Natural killer cell (primary cell): ENCODE results near the gene UBAP1. TPM values are rescaled to one million over a fixed set of nuclear protein-coding genes. Genes with fewer than 3 reads are reported as not detected.

Experiments used
- ATAC-seq, 3 donors: fragments of 150-1000 bp in 2 of 3; fragments of 200-7000 bp in 1 of 3; cut with Tn5 transposase; 1 replicate in 1 of 3; 2 replicates in 2 of 3; pipeline ENCODE4 v1.10.0; 2021; ENCODE audit warnings: mild to moderate bottlenecking in 2 of 3, moderate library complexity in 2 of 3
- DNase-seq, 2 donors: peaks; one replicate each; pipeline versions ENCODE4 v3.0.0 to v3.0.0-alpha.2; 2013 to 2021; ENCODE audit warnings: mixed read lengths in 1 of 2
- H3K27ac ChIP-seq: one replicate; pipeline ENCODE4 v1.5.1; 2013; ENCODE audit warnings: mild to moderate bottlenecking, low read length
- H3K27me3 ChIP-seq: one replicate; pipeline ENCODE4 v1.6.1; 2013; ENCODE audit warnings: low read length; ENCODE audit not compliant: control insufficient read depth, insufficient read depth
- H3K36me3 ChIP-seq: one replicate; pipeline ENCODE4 v1.6.1; 2013; ENCODE audit warnings: low read length; ENCODE audit not compliant: control insufficient read depth, insufficient read depth
- H3K4me1 ChIP-seq: one replicate; pipeline ENCODE4 v1.6.1; 2013; ENCODE audit warnings: low read length; ENCODE audit not compliant: control insufficient read depth, insufficient read depth
- H3K4me3 ChIP-seq: one replicate; pipeline ENCODE4 v1.5.1; 2013; ENCODE audit warnings: low read length
- H3K9me3 ChIP-seq: one replicate; pipeline ENCODE4 v1.6.1; 2013; ENCODE audit warnings: low read length; ENCODE audit not compliant: control insufficient read depth, insufficient read depth
- H3K27ac Mint-ChIP-seq, 2 donors: one replicate each; pipeline ENCODE4 v1.8.0; 2022; ENCODE audit warnings: mild to moderate bottlenecking in 2 of 2, mixed read lengths in 2 of 2, moderate library complexity in 1 of 2
- H3K27me3 Mint-ChIP-seq, 2 donors: one replicate each; pipeline ENCODE4 v1.8.0; 2022; ENCODE audit warnings: low read depth in 2 of 2, mixed read lengths in 2 of 2
- H3K36me3 Mint-ChIP-seq: one replicate; pipeline ENCODE4 v1.8.0; 2022; ENCODE audit warnings: mixed read lengths
- H3K4me1 Mint-ChIP-seq, 2 donors: one replicate each; pipeline ENCODE4 v1.8.0; 2022; ENCODE audit warnings: mixed read lengths in 2 of 2
- H3K4me3 Mint-ChIP-seq: one replicate; pipeline ENCODE4 v1.8.0; 2022; ENCODE audit warnings: mild to moderate bottlenecking, moderate library complexity, mixed read lengths
- H3K9me3 Mint-ChIP-seq, 2 donors: one replicate each; pipeline ENCODE4 v1.8.0; 2022; ENCODE audit warnings: mixed read lengths in 2 of 2
- WGBS: methylation state at CpG from one replicate; pipeline ENCODE4 v1.1.7; 2013; ENCODE audit warnings: missing lambda C conversion rate; ENCODE audit not compliant: insufficient coverage; 5-methylcytosine and 5-hydroxymethylcytosine counted together
- intact Hi-C: fragments of 100-400 bp; cut with micrococcal nuclease; formaldehyde crosslinking; loops from one replicate; pipeline ENCODE4 v1.14.2; 2022
- total RNA-seq, 4 donors: library from RNA; stranded (reverse); fragments of 120-200 nt in 1 of 4; gene quantifications; one replicate each; pipeline versions ENCODE4 v1.2.3 to v1.2.4, GENCODE V29; 2013 to 2022
- TF ChIP-seq, protein P1 (sequence below): fragments of 200-600 bp; IDR thresholded peaks from one replicate; pipeline ENCODE4 v1.8.0; 2022; ENCODE audit warnings: antibody characterized with exemption

Gene UBAP1
- total RNA-seq, 3 donors from 2014 or later (not counting 1 experiment from before 2014, with no cell fraction given) = 43.6 to 59.3 (median 49.7) TPM

DNA sequence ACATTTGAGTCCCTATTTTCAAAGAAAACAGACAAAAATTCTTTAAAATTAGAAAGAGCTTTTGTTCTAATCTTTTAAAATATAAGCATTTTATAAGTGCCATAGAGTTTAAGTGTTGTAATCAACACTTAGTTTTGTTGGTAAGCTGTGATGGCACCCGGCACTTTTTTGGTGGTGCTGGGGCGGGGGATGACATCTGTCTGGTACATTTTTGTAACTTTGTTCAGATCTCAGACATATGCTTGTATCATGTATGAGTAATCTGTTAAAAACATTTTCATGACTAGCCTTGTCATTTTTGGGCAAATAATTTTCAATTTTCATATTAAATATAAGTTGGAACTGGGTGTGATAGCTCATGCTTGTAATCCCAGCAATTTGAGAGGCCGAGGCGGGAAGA, 51.7 kb downstream of the UBAP1 start:
- no peaks in the 10 kb centered on the region for H3K27me3 Mint-ChIP-seq
- no peaks in the 10 kb centered on the region for H3K4me1 ChIP-seq
- no peaks in the 10 kb centered on the region for H3K9me3 ChIP-seq
- H3K36me3 Mint-ChIP-seq = no peaks in the 10 kb centered on the region
- peaks cover 4% of the 10 kb centered on the region for H3K36me3 ChIP-seq
- TF ChIP-seq, protein P1, sequence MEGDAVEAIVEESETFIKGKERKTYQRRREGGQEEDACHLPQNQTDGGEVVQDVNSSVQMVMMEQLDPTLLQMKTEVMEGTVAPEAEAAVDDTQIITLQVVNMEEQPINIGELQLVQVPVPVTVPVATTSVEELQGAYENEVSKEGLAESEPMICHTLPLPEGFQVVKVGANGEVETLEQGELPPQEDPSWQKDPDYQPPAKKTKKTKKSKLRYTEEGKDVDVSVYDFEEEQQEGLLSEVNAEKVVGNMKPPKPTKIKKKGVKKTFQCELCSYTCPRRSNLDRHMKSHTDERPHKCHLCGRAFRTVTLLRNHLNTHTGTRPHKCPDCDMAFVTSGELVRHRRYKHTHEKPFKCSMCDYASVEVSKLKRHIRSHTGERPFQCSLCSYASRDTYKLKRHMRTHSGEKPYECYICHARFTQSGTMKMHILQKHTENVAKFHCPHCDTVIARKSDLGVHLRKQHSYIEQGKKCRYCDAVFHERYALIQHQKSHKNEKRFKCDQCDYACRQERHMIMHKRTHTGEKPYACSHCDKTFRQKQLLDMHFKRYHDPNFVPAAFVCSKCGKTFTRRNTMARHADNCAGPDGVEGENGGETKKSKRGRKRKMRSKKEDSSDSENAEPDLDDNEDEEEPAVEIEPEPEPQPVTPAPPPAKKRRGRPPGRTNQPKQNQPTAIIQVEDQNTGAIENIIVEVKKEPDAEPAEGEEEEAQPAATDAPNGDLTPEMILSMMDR = no peak
- H3K27ac Mint-ChIP-seq = no peak overlapping the region
- 97% methylated on average over 4 of the region's 4 CpGs for WGBS
- no peaks in the 10 kb centered on the region for H3K9me3 Mint-ChIP-seq
- no peak overlapping the region for H3K27ac ChIP-seq
- DNase-seq = no peak
- intact Hi-C loops = no loop called here
- H3K4me1 Mint-ChIP-seq = peaks cover 14 to 22% of the 10 kb centered on the region in 2 donors
- no peaks in the 10 kb centered on the region for H3K27me3 ChIP-seq
- no peak overlapping the region for H3K4me3 ChIP-seq
- no peak for ATAC-seq
- H3K4me3 Mint-ChIP-seq = no peak overlapping the region

DNA sequence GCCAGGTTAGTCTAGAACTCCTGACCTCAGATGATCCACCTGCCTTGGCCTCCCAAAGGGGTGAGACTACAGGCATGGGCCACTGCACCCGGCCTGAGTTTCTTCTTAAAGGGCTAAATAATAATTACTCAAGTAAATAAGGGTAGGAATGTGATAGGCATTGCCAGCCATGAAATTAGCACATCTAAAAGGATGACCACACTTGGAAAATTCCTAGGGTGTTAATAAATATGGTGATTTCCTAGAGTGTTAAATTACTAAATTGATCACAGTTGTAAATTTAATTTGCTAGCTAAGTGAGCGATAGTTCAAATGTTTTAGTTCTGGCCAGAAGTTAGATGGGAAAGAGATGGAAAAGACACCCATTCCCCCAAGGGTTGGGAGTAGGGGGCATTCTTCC, 53.4 kb downstream of the UBAP1 start:
- Histone ChIP-seq H3K4me3 (no peak overlapping the region), H3K4me1 (no peaks in the 10 kb centered on the region), H3K27me3 (no peaks in the 10 kb centered on the region), H3K27ac (no peak overlapping the region), H3K9me3 (no peaks in the 10 kb centered on the region), H3K36me3 (peaks cover 14% of the 10 kb centered on the region)
- Mint-ChIP-seq H3K4me3 (no peak overlapping the region), H3K4me1 (peaks cover 21 to 23% of the 10 kb centered on the region in 2 donors), H3K27ac (no peak overlapping the region), H3K36me3 (peaks cover 8% of the 10 kb centered on the region), H3K9me3 (no peaks in the 10 kb centered on the region), H3K27me3 (no peaks in the 10 kb centered on the region)
- TF ChIP-seq, protein P1 = no peak
- ATAC-seq (no peak), DNase-seq (no peak)
- 100% methylated on average over 2 of the region's 2 CpGs for WGBS
- intact Hi-C loops = no loop called here

DNA sequence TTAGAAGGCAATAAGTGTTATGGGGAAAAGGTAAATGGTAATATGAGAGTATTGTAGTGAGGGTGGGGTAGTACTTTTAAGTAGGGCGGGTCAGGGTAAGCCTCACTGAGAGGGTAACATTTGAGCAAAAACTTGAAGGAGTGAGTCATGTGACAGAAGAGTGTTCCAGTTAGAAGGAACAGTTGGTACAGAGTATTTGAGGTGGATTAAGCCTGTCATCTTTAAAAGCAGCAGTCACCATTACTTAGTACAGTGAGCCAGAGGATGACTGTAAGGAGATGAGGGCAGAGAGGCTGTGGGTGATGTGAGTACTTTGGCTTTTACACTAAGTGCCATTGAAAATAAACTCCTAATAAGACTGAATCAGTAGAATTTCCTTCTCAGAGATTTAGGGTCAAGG, 54.8 kb downstream of the UBAP1 start:
- Mint-ChIP-seq H3K27ac (peak overlapping the region in 1 of 2 donors; percentile 55), H3K9me3 (no peaks in the 10 kb centered on the region), H3K36me3 (peaks cover 8% of the 10 kb centered on the region), H3K4me3 (no peak overlapping the region), H3K4me1 (peaks cover 29 to 33% of the 10 kb centered on the region in 2 donors), H3K27me3 (no peaks in the 10 kb centered on the region)
- ATAC-seq (no peak), DNase-seq (no peak)
- TF ChIP-seq, protein P1 = no peak
- H3K4me1 ChIP-seq = no peaks in the 10 kb centered on the region
- H3K9me3 ChIP-seq = no peaks in the 10 kb centered on the region
- intact Hi-C loops = no loop called here
- no peak overlapping the region for H3K4me3 ChIP-seq
- H3K36me3 ChIP-seq = peaks cover 18% of the 10 kb centered on the region
- 96% methylated on average over 1 of the region's 1 CpG for WGBS
- no peak overlapping the region for H3K27ac ChIP-seq
- no peaks in the 10 kb centered on the region for H3K27me3 ChIP-seq

DNA sequence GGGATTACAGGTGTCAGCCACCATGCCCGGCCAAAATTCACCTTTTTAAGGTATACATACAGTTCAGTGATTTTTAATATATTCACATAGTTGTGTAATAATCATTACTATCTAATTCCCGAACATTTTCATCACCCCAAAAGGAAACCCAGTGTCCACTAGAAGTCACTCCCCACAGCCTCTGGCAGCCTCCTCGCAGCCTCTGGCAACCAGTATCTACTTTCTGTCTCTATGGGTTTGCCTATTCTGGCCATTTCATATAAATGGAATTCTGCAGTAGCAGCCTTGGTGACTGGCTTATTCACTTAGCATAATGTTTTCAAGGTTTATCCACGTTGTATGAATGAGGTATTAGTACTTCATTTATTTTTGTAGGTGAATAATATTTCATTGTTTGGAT, 59.0 kb downstream of the UBAP1 start:
- H3K4me3 Mint-ChIP-seq = no peak overlapping the region
- Histone ChIP-seq H3K4me3 (no peak overlapping the region), H3K27ac (no peak overlapping the region), H3K4me1 (no peaks in the 10 kb centered on the region), H3K27me3 (no peaks in the 10 kb centered on the region), H3K9me3 (no peaks in the 10 kb centered on the region), H3K36me3 (peaks cover 35% of the 10 kb centered on the region)
- DNase-seq (no peak), ATAC-seq (no peak)
- H3K27ac Mint-ChIP-seq = no peak overlapping the region
- H3K27me3 Mint-ChIP-seq = no peaks in the 10 kb centered on the region
- 96% methylated on average over 3 of the region's 4 CpGs for WGBS
- intact Hi-C loops = no loop called here
- H3K9me3 Mint-ChIP-seq = no peaks in the 10 kb centered on the region
- H3K4me1 Mint-ChIP-seq = peaks cover 39 to 55% of the 10 kb centered on the region in 2 donors
- TF ChIP-seq, protein P1 = no peak
- H3K36me3 Mint-ChIP-seq = peaks cover 22% of the 10 kb centered on the region
